Fibroblast of skin of left quadriceps (primary cell): ENCODE measurements around the gene HNRNPLL.
"Not testable (repeated sequence)": the region's sequence is repeated elsewhere in the genome, so short reads cannot be mapped to it uniquely, and the experiment has no call there.

Experiments used
- DNase-seq, 2 experiments: peaks; one replicate each; pipeline ENCODE4 v3.0.0-alpha.2; 2013; ENCODE audit warnings: low read depth in 2 of 2

The HNRNPLL gene

GRCh38 chr2:38619458-38620164 lies 16.9 kb upstream of the HNRNPLL start:
- no peak for DNase-seq

- DNase-seq = no peak
Measured at GRCh38 chr2:38617301-38617700, 14.6 kb upstream of the HNRNPLL start.

- DNase-seq = no peak
Measured at GRCh38 chr2:38615237-38615636, 12.5 kb upstream of the HNRNPLL start.

DNA sequence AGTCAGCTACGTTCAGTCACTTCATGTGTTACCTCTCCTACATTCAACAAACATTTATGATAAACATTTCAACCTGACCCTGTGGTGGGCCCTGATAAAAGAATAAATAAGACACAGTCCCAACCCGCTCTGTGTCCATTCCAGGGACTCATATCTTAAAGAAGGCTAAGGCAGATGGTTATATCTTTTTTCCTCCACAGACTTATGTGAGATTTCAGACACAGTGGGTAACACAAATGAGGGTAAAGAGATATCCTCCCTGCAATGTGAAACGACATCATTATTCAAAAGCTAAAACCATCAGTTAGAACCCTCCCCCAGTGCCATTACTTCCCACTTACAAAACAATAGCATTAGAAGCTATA lies 11.1 kb upstream of the HNRNPLL start:
- no peak for DNase-seq

GRCh38 chr2:38613126-38613848 lies 10.6 kb upstream of the HNRNPLL start:
- no peak for DNase-seq

GRCh38 chr2:38610851-38611801 lies 8.4 kb upstream of the HNRNPLL start:
- no peak for DNase-seq

- not testable (repeated sequence) for DNase-seq
Measured at GRCh38 chr2:38609246-38609645, 6.5 kb upstream of the HNRNPLL start.

GRCh38 chr2:38608755-38609154 lies 6.0 kb upstream of the HNRNPLL start:
- no peak for DNase-seq

DNA sequence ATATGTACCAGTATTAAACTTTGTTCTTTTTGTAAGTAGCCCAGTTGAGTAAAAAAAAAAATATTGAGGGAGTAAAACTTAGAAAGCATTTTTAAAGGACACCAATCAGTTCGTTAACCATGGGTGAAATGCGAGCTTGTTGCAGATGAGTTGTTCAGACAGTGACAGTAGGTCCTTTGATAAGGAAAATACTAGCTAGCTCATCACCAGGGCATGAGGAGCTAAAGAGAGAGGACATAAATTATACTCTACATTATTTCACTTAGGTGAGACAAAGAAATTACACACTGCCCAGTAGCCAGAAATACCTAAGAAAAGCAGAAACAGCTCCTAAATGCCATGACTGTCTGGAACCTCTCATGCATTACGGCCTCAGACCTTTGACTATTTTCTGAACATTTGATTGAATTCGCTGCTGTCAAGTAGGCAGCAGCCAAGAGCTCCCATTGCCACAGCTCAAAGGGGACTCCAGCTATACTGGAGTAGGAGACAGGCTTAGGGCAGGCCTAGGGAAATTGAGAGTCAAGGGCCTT lies 2.6 kb upstream of the HNRNPLL start:
- no peak for DNase-seq

DNA sequence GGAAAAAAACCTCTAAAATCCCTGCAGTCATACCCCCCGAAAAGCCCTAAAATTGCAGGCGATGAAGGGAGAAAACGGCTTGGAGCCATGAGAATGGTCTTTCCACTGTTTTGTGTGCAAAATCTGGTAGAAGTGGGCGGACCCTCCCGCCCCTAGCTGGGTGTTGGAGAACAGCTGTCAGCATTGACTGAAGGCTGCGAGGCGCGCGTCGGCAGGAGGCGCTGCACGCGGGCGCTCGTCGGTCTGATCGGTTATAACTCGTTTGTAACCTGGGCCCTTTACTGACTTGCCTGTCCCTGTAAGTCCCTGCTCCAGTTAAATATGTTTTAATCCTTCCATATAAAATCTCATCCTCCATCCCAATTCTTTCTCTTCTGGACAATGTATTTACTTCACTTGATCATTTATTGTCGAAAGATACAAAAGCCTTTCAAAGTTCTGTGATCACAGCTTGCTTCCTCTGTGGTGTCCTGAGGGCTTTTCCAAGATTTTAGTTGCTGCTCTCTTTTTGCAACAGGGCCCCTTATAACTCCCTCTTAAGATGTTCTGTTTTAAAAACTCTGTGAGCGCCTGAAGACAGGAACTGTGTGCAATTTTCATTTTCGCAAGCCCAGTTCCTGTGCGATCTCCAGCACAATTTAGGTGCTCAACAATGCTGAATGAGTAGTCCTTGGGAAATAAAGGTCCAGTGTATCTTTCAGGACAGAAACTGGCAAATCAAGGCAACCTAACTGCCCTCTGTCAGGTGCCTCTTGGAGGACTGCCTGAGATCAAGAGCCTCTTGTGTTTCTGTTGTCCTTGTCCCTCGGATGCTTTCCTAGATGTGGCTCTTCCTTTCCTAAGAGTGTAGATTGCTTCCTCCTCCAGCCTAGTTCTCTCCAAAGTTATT lies 918 bp upstream of the HNRNPLL start:
- DNase-seq = no peak

DNA sequence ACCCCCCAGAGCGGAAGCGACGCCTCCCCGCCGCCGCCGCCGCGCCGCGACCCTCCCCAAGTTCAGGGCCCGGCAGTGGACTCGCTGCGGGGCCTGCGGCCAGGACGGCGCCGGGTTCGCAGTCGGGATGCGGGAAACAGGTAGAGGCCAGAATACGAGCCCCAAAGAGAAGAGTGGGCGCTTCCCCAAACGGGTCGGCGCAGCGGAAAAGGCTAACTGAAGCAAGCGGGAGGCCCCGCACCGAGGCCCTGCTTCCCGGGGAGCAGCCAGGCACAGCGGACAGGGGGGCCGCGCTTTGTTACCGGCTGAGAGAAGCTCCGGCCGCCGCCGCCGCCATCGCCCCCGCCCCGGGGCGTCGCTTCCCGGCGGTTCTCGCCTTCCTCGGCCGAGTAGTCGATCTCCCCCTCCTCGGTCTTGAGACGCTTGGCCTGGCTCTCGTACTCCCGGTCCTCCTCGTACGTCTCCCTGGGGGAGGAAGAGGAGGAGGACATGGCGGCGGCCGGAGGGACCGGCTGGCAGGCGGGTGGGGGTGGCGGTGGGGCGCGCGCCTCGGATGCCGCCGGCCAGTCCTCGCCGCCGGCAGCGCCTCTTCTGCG lies 494 bp downstream of the HNRNPLL start:
- DNase-seq = no peak

DNA sequence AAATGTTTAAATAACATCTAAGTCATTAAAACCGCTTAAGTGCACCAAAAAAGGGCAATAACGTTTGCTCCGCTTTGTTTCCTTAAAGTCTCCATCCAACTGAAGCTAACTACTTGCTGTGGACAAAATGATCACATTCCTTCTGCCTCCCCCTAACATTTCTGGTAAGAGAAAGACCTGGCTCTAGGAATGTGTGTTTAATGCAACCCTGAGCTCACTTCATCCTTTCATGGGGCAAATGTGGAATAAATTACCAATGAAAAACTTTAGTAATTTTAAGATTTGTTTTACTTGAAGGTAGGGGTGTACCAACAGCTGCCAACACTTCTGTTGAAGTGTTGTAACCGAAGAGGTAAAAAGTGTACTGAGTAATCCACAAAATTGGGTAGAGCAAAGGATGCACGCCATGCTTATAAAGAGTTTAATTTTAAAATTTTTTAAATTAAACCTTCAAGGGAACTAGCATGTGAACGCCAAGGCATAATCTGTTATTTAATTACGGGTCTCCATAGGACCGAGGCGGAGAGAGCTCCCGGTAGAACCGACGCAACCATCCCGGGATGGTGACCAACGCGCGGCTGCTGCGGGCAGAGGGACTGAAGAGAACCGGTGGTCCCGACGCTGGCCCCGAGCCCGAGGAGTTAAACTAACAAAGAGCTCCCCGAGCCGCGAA lies 1.1 kb downstream of the HNRNPLL start:
- DNase-seq = no peak

DNA sequence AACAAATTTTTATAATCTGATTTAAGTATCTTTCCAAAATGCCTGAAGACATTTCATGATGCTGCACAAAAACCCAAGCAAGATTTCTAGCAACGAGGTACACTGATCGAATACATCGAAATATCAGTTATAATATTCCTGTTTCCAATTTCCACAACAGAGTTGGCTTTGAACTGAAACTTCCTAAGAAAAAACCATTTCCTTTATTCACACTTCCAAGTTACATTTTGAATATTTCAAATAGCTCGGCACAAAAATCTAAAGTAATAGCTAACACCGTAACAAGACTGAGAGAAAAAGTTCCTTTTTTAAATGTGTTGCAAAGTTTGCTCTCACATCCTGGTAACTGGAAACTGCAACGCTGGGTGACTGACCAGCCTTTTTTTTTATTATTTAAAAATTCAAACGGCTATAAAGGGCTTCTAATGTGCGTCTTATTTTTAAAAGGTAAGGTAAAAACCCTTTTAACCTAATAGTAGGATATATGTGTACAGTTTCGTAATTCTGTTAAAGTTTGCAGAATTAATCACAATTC lies 1.7 kb downstream of the HNRNPLL start:
- no peak for DNase-seq

- no peak for DNase-seq
Measured at GRCh38 chr2:38600242-38600891, 2.4 kb downstream of the HNRNPLL start.

- no peak for DNase-seq
Measured at GRCh38 chr2:38599706-38600105, 3.0 kb downstream of the HNRNPLL start.

DNA sequence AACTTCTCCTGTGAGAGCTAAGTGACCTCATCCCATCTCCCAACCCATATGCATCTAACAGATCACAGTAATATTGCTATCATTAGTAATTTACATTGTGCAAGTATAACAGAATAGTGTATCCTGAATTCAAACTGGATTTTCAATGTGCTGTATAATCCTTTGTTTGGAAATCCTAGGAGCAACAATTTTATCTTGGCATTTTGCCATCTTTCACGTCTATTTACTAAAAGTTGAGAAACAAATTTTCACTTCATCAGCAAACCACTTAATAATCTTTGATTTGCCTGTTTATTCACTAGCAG lies 3.8 kb downstream of the HNRNPLL start:
- DNase-seq = no peak

- DNase-seq = no peak
Measured at GRCh38 chr2:38598200-38598990, 4.3 kb downstream of the HNRNPLL start.

- DNase-seq = no peak
Measured at GRCh38 chr2:38597115-38597514, 5.6 kb downstream of the HNRNPLL start.

GRCh38 chr2:38596229-38596628 lies 6.5 kb downstream of the HNRNPLL start:
- no peak for DNase-seq
